Measurements from ENCODE around the gene STS.

Gene STS

GRCh38 chrX:7147413-7147977, at the start of gene STS:
Gene STS (plus strand): TSS chrX:7147712. CDS start chrX:7253200, 105,488 bp downstream.
- ATAC-seq (ENCODE audit: low read depth): peak; percentile 57
- H3K27me3 Mint-ChIP-seq: no peaks in the 10 kb centered on the region

GRCh38 chrX:7100022-7100421, 47.5 kb upstream of the STS start:
- Mint-ChIP-seq H3K27me3 (no peaks in the 10 kb centered on the region), H3K36me3 (peaks cover 16% of the 10 kb centered on the region), H3K4me3 (no peak overlapping the region), H3K9me3 (no peaks in the 10 kb centered on the region), H3K4me1 (peaks cover 9% of the 10 kb centered on the region), H3K27ac (no peak overlapping the region)
- ATAC-seq (ENCODE audit: low read depth): no peak
- DNase-seq (ENCODE audit: low spot score in 2 of 2): no peak

More at GRCh38 chrX:7147413-7147977, at the start of gene STS:
- peaks cover 2% of the 10 kb centered on the region for H3K4me1 Mint-ChIP-seq
- H3K4me3 Mint-ChIP-seq: peak within 1 kb of the TSS; percentile 87
- DNase-seq (ENCODE audit: low spot score in 2 of 2): peak in 1 of 2 donors; percentile 25
- peak within 1 kb of the TSS; percentile 87 for H3K27ac Mint-ChIP-seq
- H3K36me3 Mint-ChIP-seq: no peaks in the 10 kb centered on the region
- H3K9me3 Mint-ChIP-seq: no peaks in the 10 kb centered on the region

- ATAC-seq (ENCODE audit: low read depth): no peak
- Mint-ChIP-seq H3K9me3 (no peaks in the 10 kb centered on the region), H3K27me3 (no peaks in the 10 kb centered on the region), H3K36me3 (peaks cover 14% of the 10 kb centered on the region), H3K4me1 (peaks cover 9% of the 10 kb centered on the region), H3K4me3 (no peak overlapping the region), H3K27ac (no peak overlapping the region)
- no peak for DNase-seq (ENCODE audit: low spot score in 2 of 2)
Observed at GRCh38 chrX:7102119-7102518, 45.4 kb upstream of the STS start.

GRCh38 chrX:7106649-7107048, 40.9 kb upstream of the STS start:
- Mint-ChIP-seq H3K27me3 (no peaks in the 10 kb centered on the region), H3K4me1 (peaks cover 19% of the 10 kb centered on the region), H3K4me3 (no peak overlapping the region), H3K9me3 (no peaks in the 10 kb centered on the region), H3K36me3 (peaks cover 9% of the 10 kb centered on the region), H3K27ac (no peak overlapping the region)
- DNase-seq (ENCODE audit: low spot score in 2 of 2) (no peak), ATAC-seq (ENCODE audit: low read depth) (no peak)

- no peaks in the 10 kb centered on the region for H3K9me3 Mint-ChIP-seq
- no peaks in the 10 kb centered on the region for H3K27me3 Mint-ChIP-seq
Observed at GRCh38 chrX:7108030-7108429, 39.5 kb upstream of the STS start.

GRCh38 chrX:7109049-7109531, 38.4 kb upstream of the STS start:
- no peak for ATAC-seq (ENCODE audit: low read depth)
- Mint-ChIP-seq H3K9me3 (no peaks in the 10 kb centered on the region), H3K27ac (peak overlapping the region; percentile 97), H3K36me3 (peaks cover 5% of the 10 kb centered on the region), H3K27me3 (no peaks in the 10 kb centered on the region), H3K4me1 (peaks cover 20% of the 10 kb centered on the region), H3K4me3 (peak overlapping the region; percentile 81)
- no peak for DNase-seq (ENCODE audit: low spot score in 2 of 2)

More at GRCh38 chrX:7108030-7108429, 39.5 kb upstream of the STS start:
- Mint-ChIP-seq H3K4me3 (no peak overlapping the region), H3K36me3 (peaks cover 9% of the 10 kb centered on the region), H3K27ac (no peak overlapping the region), H3K4me1 (peaks cover 16% of the 10 kb centered on the region)
- ATAC-seq (ENCODE audit: low read depth) (no peak), DNase-seq (ENCODE audit: low spot score in 2 of 2) (no peak)

GRCh38 chrX:7109838-7110793, 37.4 kb upstream of the STS start:
- H3K9me3 Mint-ChIP-seq: no peaks in the 10 kb centered on the region
- ATAC-seq (ENCODE audit: low read depth) (peak; percentile 75), DNase-seq (ENCODE audit: low spot score in 2 of 2) (no peak)
- H3K36me3 Mint-ChIP-seq: peaks cover 6% of the 10 kb centered on the region
- H3K27me3 Mint-ChIP-seq: no peaks in the 10 kb centered on the region
- peaks cover 20% of the 10 kb centered on the region for H3K4me1 Mint-ChIP-seq
- peak overlapping the region; percentile 97 for H3K27ac Mint-ChIP-seq
- peak overlapping the region; percentile 60 for H3K4me3 Mint-ChIP-seq

- H3K36me3 Mint-ChIP-seq: peaks cover 9% of the 10 kb centered on the region
- peak in 1 of 2 donors; percentile 2 for DNase-seq (ENCODE audit: low spot score in 2 of 2)
- ATAC-seq (ENCODE audit: low read depth): peak; percentile 80
- H3K4me3 Mint-ChIP-seq: peak overlapping the region; percentile 60
- no peaks in the 10 kb centered on the region for H3K9me3 Mint-ChIP-seq
- H3K27ac Mint-ChIP-seq: peak overlapping the region; percentile 97
- H3K4me1 Mint-ChIP-seq: peaks cover 23% of the 10 kb centered on the region
- H3K27me3 Mint-ChIP-seq: no peaks in the 10 kb centered on the region
Observed at GRCh38 chrX:7110821-7111276, 36.7 kb upstream of the STS start.

- Mint-ChIP-seq H3K4me1 (peaks cover 25% of the 10 kb centered on the region), H3K27me3 (no peaks in the 10 kb centered on the region), H3K36me3 (peaks cover 9% of the 10 kb centered on the region), H3K27ac (no peak overlapping the region), H3K4me3 (no peak overlapping the region), H3K9me3 (no peaks in the 10 kb centered on the region)
- ATAC-seq (ENCODE audit: low read depth): no peak
- DNase-seq (ENCODE audit: low spot score in 2 of 2): no peak
Observed at GRCh38 chrX:7111518-7111917, 36.0 kb upstream of the STS start.

GRCh38 chrX:7112071-7112470, 35.4 kb upstream of the STS start:
- Mint-ChIP-seq H3K27ac (no peak overlapping the region), H3K27me3 (no peaks in the 10 kb centered on the region), H3K4me1 (peaks cover 25% of the 10 kb centered on the region), H3K4me3 (no peak overlapping the region), H3K9me3 (no peaks in the 10 kb centered on the region), H3K36me3 (peaks cover 12% of the 10 kb centered on the region)
- DNase-seq (ENCODE audit: low spot score in 2 of 2) (no peak), ATAC-seq (ENCODE audit: low read depth) (no peak)

GRCh38 chrX:7115557-7115956, 32.0 kb upstream of the STS start:
- Mint-ChIP-seq H3K9me3 (no peaks in the 10 kb centered on the region), H3K27ac (no peak overlapping the region), H3K4me3 (no peak overlapping the region), H3K36me3 (peaks cover 15% of the 10 kb centered on the region), H3K4me1 (peaks cover 23% of the 10 kb centered on the region), H3K27me3 (no peaks in the 10 kb centered on the region)
- ATAC-seq (ENCODE audit: low read depth) (no peak), DNase-seq (ENCODE audit: low spot score in 2 of 2) (no peak)

- H3K4me3 Mint-ChIP-seq: no peak overlapping the region
- H3K27ac Mint-ChIP-seq: no peak overlapping the region
- peaks cover 18% of the 10 kb centered on the region for H3K4me1 Mint-ChIP-seq
- H3K27me3 Mint-ChIP-seq: no peaks in the 10 kb centered on the region
- peaks cover 17% of the 10 kb centered on the region for H3K36me3 Mint-ChIP-seq
- DNase-seq (ENCODE audit: low spot score in 2 of 2) (no peak), ATAC-seq (ENCODE audit: low read depth) (no peak)
- H3K9me3 Mint-ChIP-seq: no peaks in the 10 kb centered on the region
Observed at GRCh38 chrX:7116081-7116480, 31.4 kb upstream of the STS start.

- H3K27me3 Mint-ChIP-seq: no peaks in the 10 kb centered on the region
- no peak for ATAC-seq (ENCODE audit: low read depth)
- H3K27ac Mint-ChIP-seq: no peak overlapping the region
- H3K9me3 Mint-ChIP-seq: no peaks in the 10 kb centered on the region
- H3K4me1 Mint-ChIP-seq: peaks cover 15% of the 10 kb centered on the region
- peaks cover 17% of the 10 kb centered on the region for H3K36me3 Mint-ChIP-seq
- no peak for DNase-seq (ENCODE audit: low spot score in 2 of 2)
- no peak overlapping the region for H3K4me3 Mint-ChIP-seq
Observed at GRCh38 chrX:7117587-7117986, 29.9 kb upstream of the STS start.
